Keratinocyte (primary cell): Measurements from ENCODE around the gene ZNF346. TPM values are rescaled to one million over a fixed set of nuclear protein-coding genes. Genes with fewer than 3 reads are reported as not detected.

Source experiments
- DNase-seq: peaks from one replicate; pipeline ENCODE4 v3.0.0-alpha.2; 2011; ENCODE audit warnings: low read depth, missing footprints, low spot score
- FAIRE-seq: peaks from 2 replicates; lab custom pipeline; 2011; peaks lifted over from hg19 to GRCh38; lab: Jason Lieb, UNC
- H2AFZ ChIP-seq: 2 replicates; pipeline ENCODE4 v1.6.0; 2012; ENCODE audit warnings: low read length, control low read depth, inconsistent platforms; ENCODE audit not compliant: control insufficient read depth
- H3K27ac ChIP-seq: 2 replicates; pipeline ENCODE4 v1.5.1; 2011; ENCODE audit warnings: low read length; ENCODE audit not compliant: control insufficient read depth, insufficient read depth
- H3K27me3 ChIP-seq: 3 replicates; pipeline ENCODE4 v1.6.0; 2011; ENCODE audit warnings: low read length; ENCODE audit not compliant: control insufficient read depth, insufficient read depth; ENCODE audit errors: extremely low read depth
- H3K36me3 ChIP-seq, 2 experiments: 2 replicates in 1 of 2; 3 replicates in 1 of 2; pipeline ENCODE4 v1.5.1; 2011; ENCODE audit warnings: low read length in 2 of 2, mild to moderate bottlenecking in 1 of 2; ENCODE audit not compliant: control insufficient read depth in 2 of 2, insufficient read depth in 2 of 2; ENCODE audit errors: extremely low read depth in 1 of 2
- H3K4me1 ChIP-seq: 3 replicates; pipeline ENCODE4 v1.5.1; 2011; ENCODE audit warnings: low read length; ENCODE audit not compliant: control insufficient read depth, insufficient read depth; ENCODE audit errors: extremely low read depth
- H3K4me2 ChIP-seq: 3 replicates; pipeline ENCODE4 v1.6.0; 2011; ENCODE audit warnings: low read depth, low read length; ENCODE audit not compliant: control insufficient read depth, insufficient read depth; ENCODE audit errors: extremely low read depth
- H3K4me3 ChIP-seq, 3 experiments: fragments of 200-600 bp in 1 of 3; sonication (generic) in 1 of 3; 2 replicates in 2 of 3; 3 replicates in 1 of 3; pipeline ENCODE4 v1.5.1; 2011 to 2016; ENCODE audit warnings: low read length in 3 of 3, mild to moderate bottlenecking in 3 of 3, control low read depth in 2 of 3, inconsistent platforms in 1 of 3, low read depth in 1 of 3, mixed read lengths in 1 of 3, mixed run types in 1 of 3, moderate library complexity in 1 of 3; ENCODE audit not compliant: control insufficient read depth in 2 of 3, insufficient read depth in 2 of 3; ENCODE audit errors: extremely low read depth in 1 of 3
- H3K79me2 ChIP-seq: 2 replicates; pipeline ENCODE4 v1.6.0; 2012; ENCODE audit warnings: low read length; ENCODE audit not compliant: control insufficient read depth, insufficient read depth
- H3K9ac ChIP-seq: 3 replicates; pipeline ENCODE4 v1.6.0; 2011; ENCODE audit warnings: low read length; ENCODE audit not compliant: control insufficient read depth, insufficient read depth; ENCODE audit errors: extremely low read depth
- H3K9me1 ChIP-seq: 3 replicates; pipeline ENCODE4 v1.6.0; 2011; ENCODE audit warnings: low read length; ENCODE audit not compliant: control insufficient read depth, insufficient read depth; ENCODE audit errors: extremely low read depth
- H3K9me3 ChIP-seq: 2 replicates; pipeline ENCODE4 v1.5.1; 2012; ENCODE audit warnings: low read depth, low read length; ENCODE audit not compliant: control insufficient read depth
- H4K20me1 ChIP-seq: 3 replicates; pipeline ENCODE4 v1.6.0; 2011; ENCODE audit warnings: low read length; ENCODE audit not compliant: control insufficient read depth, insufficient read depth; ENCODE audit errors: extremely low read depth
- CTCF ChIP-seq, 3 experiments: IDR thresholded peaks in 1 of 3; conservative IDR thresholded peaks in 1 of 3; optimal IDR thresholded peaks in 1 of 3; 2 replicates in 2 of 3; 3 replicates in 1 of 3; pipeline versions ENCODE3 to v1.5.1; 2011; ENCODE audit warnings: low read length in 3 of 3, mild to moderate bottlenecking in 3 of 3, moderate library complexity in 2 of 3, control low read depth in 1 of 3, inconsistent platforms in 1 of 3; ENCODE audit not compliant: insufficient read depth in 2 of 3; ENCODE audit errors: extremely low read depth in 1 of 3
- EZH2 ChIP-seq: IDR thresholded peaks from one replicate; pipeline ENCODE4 v1.6.1; 2012; ENCODE audit warnings: inconsistent platforms, mild to moderate bottlenecking, low read length, moderate library complexity
- dilution Hi-C: fragments of 300-500 bp; cut with MboI; formaldehyde crosslinking; loops from one replicate; pipeline ENCODE4 v1.7.0; 2020; ENCODE audit warnings: low sequenced_read_pairs; ENCODE audit not compliant: extremely low pct_ligation_motif_present
- polyA plus RNA-seq, 5 experiments: library from polyadenylated mRNA; depleted of rRNA in 3 of 5; stranded (reverse) in 3 of 5; stranded (forward) in 1 of 5; unstranded in 1 of 5; fragments of >200 nt; gene quantifications; 1 replicate in 1 of 5; 2 replicates in 3 of 5; 3 replicates in 1 of 5; pipeline versions ENCODE4 v1.2.1 to v1.2.3, GENCODE V29; 2011 to 2012; ENCODE audit warnings: missing spikeins in 2 of 5, low read depth in 1 of 5, low replicate concordance in 1 of 5

Gene ZNF346
- polyA plus RNA-seq, 1 donor (not counting 4 experiments of a cell fraction or from before 2014, with no cell fraction given), result 9.5 TPM

DNA sequence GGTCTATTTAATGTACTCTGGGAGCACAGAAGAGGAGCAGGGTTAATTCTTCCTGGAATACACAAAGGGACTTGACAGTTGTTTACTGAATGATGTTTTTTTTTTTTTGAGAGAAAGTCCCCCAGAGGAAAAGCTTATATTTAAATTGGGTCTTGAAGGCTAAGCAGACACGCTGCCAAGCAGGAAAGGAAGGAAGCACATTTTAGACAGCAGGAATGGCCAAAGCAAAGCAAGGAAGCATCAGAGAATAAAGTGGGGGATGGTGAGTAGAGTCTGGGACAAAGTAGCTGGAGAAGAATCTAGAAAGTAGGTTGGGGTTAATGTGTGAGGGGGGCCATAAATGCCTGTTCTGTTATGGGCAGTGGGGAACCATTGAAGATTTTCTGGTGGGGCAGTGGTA is 21.5 kb downstream of the ZNF346 start:
- Histone ChIP-seq H3K9me3 (no peaks in the 10 kb centered on the region), H3K9me1 (no peaks in the 10 kb centered on the region), H3K36me3 (peaks cover 7 to 10% of the 10 kb centered on the region in 2 experiments), H3K9ac (no peak overlapping the region), H4K20me1 (no peaks in the 10 kb centered on the region), H3K4me1 (no peaks in the 10 kb centered on the region), H3K27me3 (no peaks in the 10 kb centered on the region), H3K27ac (no peak overlapping the region), H2AFZ (no peak overlapping the region), H3K4me3 (no peak overlapping the region), H3K4me2 (no peak overlapping the region), H3K79me2 (no peaks in the 10 kb centered on the region)
- no peak for DNase-seq
- dilution Hi-C loops, result no loop called here
- FAIRE-seq, result no peak
- TF ChIP-seq CTCF (optimal IDR thresholded peaks at IDR 0.05 in 1 of 3, IDR thresholded peaks at IDR 0.05 in 1 of 3, conservative IDR thresholded peaks at IDR 0.05 in 1 of 3; ENCODE audit: extremely low read depth in 1 of 3, insufficient read depth in 2 of 3, low read length in 3 of 3) (no peak), EZH2 (no peak)

GRCh38 chr5:177044641-177045040 is 22.1 kb downstream of the ZNF346 start:
- peaks cover 7 to 10% of the 10 kb centered on the region in 2 experiments for H3K36me3 ChIP-seq
- DNase-seq, result no peak
- dilution Hi-C loops, result no loop called here

More at GRCh38 chr5:177044641-177045040, 22.1 kb downstream of the ZNF346 start:
- Histone ChIP-seq H3K27me3 (no peaks in the 10 kb centered on the region), H3K4me1 (no peaks in the 10 kb centered on the region), H3K9ac (no peak overlapping the region), H3K79me2 (no peaks in the 10 kb centered on the region), H3K9me3 (no peaks in the 10 kb centered on the region), H3K27ac (no peak overlapping the region), H4K20me1 (no peaks in the 10 kb centered on the region), H2AFZ (no peak overlapping the region), H3K9me1 (no peaks in the 10 kb centered on the region), H3K4me3 (no peak overlapping the region), H3K4me2 (no peak overlapping the region)
- TF ChIP-seq CTCF (optimal IDR thresholded peaks at IDR 0.05 in 1 of 3, IDR thresholded peaks at IDR 0.05 in 1 of 3, conservative IDR thresholded peaks at IDR 0.05 in 1 of 3; ENCODE audit: extremely low read depth in 1 of 3, insufficient read depth in 2 of 3, low read length in 3 of 3), result no peak
- TF ChIP-seq EZH2, result no peak
- FAIRE-seq, result no peak
